Neural cell (in vitro differentiated cells): Measurements from ENCODE around the gene SEC61B. TPM values are rescaled to one million over a fixed set of nuclear protein-coding genes. Genes with fewer than 3 reads are reported as not detected.

ENCODE experiments used
- H2AFZ ChIP-seq: fragments of 200-600, 300-800 bp; sonication (generic), shearing (Covaris generic); 2 replicates; pipeline ENCODE4 v1.6.0; 2014; ENCODE audit warnings: low read depth, mild to moderate bottlenecking, antibody characterized with exemption, low read length, moderate library complexity
- H3F3A ChIP-seq: fragments of 200-600 bp; shearing (Covaris generic); 2 replicates; pipeline ENCODE4 v1.6.1; 2016; ENCODE audit warnings: mild to moderate bottlenecking, moderate library complexity, mixed read lengths, antibody characterized with exemption, low read length; ENCODE audit not compliant: insufficient read depth, poor library complexity, severe bottlenecking
- H3K27ac ChIP-seq: fragments of 200-600, 300-800 bp; sonication (generic), shearing (Covaris generic); 2 replicates; pipeline ENCODE4 v1.5.1; 2014; ENCODE audit warnings: mild to moderate bottlenecking, low read length, moderate library complexity
- H3K27me3 ChIP-seq: fragments of 300-800, 200-600 bp; sonication (generic), shearing (Covaris generic); 2 replicates; pipeline ENCODE4 v1.6.0; 2014; ENCODE audit warnings: mild to moderate bottlenecking, low read depth, low read length, moderate library complexity; ENCODE audit not compliant: insufficient read depth
- H3K36me3 ChIP-seq: fragments of 300-800, 200-600 bp; sonication (generic), shearing (Covaris generic); 2 replicates; pipeline ENCODE4 v1.5.1; 2014; ENCODE audit warnings: mild to moderate bottlenecking, antibody characterized with exemption, low read length, moderate library complexity; ENCODE audit not compliant: insufficient read depth
- H3K4me2 ChIP-seq: fragments of 300-800, 200-600 bp; sonication (generic), shearing (Covaris generic); 2 replicates; pipeline ENCODE4 v1.6.0; 2014; ENCODE audit warnings: mild to moderate bottlenecking, low read length
- H3K4me3 ChIP-seq: fragments of 300-800, 200-600 bp; sonication (generic), shearing (Covaris generic); 2 replicates; pipeline ENCODE4 v1.5.1; 2014; ENCODE audit warnings: mild to moderate bottlenecking, low read length, moderate library complexity
- H3K79me2 ChIP-seq: fragments of 200-600 bp; shearing (Covaris generic); replicated peaks from 2 replicates; pipeline ENCODE4 v1.6.0; 2014; ENCODE audit warnings: mild to moderate bottlenecking, low read length, moderate library complexity; ENCODE audit not compliant: insufficient read depth
- H3K9ac ChIP-seq: fragments of 300-800, 200-600 bp; sonication (generic), shearing (Covaris generic); 2 replicates; pipeline ENCODE4 v1.6.1; 2016; ENCODE audit warnings: mild to moderate bottlenecking, low read length, mixed read lengths
- H3K9me2 ChIP-seq: fragments of 200-600 bp; shearing (Covaris generic); 2 replicates; pipeline ENCODE4 v1.6.1; 2016; ENCODE audit warnings: mild to moderate bottlenecking, low read length, mixed read lengths; ENCODE audit not compliant: insufficient read depth
- H3K9me3 ChIP-seq: fragments of 200-600, 300-800 bp; sonication (generic), shearing (Covaris generic); 2 replicates; pipeline ENCODE4 v1.6.1; 2016; ENCODE audit warnings: mild to moderate bottlenecking, mixed run types, low read length, moderate library complexity, mixed read lengths
- H4K20me1 ChIP-seq: fragments of 200-600 bp; shearing (Covaris generic); 2 replicates; pipeline ENCODE4 v1.6.1; 2016; ENCODE audit warnings: mild to moderate bottlenecking, mixed run types; ENCODE audit not compliant: insufficient read depth
- CTCF ChIP-seq: fragments of 450-650 bp; IDR thresholded peaks from 2 replicates; pipeline ENCODE4 v1.5.1; 2014; ENCODE audit warnings: antibody characterized with exemption, mild to moderate bottlenecking, moderate library complexity; ENCODE audit not compliant: poor library complexity, severe bottlenecking
- EP300 ChIP-seq: fragments of 450-650 bp; conservative IDR thresholded peaks from 2 replicates; pipeline ENCODE4 v1.6.1; 2014; ENCODE audit warnings: antibody characterized with exemption, mild to moderate bottlenecking, moderate library complexity; ENCODE audit not compliant: poor library complexity, severe bottlenecking
- EZH2 ChIP-seq: fragments of 200-600, 300-800 bp; shearing (Covaris generic), sonication (generic); IDR thresholded peaks from 2 replicates; pipeline ENCODE4 v1.6.1; 2014; ENCODE audit warnings: antibody characterized with exemption, low read length, borderline replicate concordance, mild to moderate bottlenecking; ENCODE audit not compliant: insufficient read depth, poor library complexity, severe bottlenecking
- MXI1 ChIP-seq: fragments of 450-650 bp; conservative IDR thresholded peaks from 2 replicates; pipeline ENCODE4 v1.6.1; 2014; ENCODE audit warnings: antibody characterized with exemption, mild to moderate bottlenecking; ENCODE audit not compliant: poor library complexity, severe bottlenecking
- POLR2AphosphoS5 ChIP-seq: IDR thresholded peaks from 2 replicates; pipeline ENCODE4 v1.6.1; 2012
- RAD21 ChIP-seq: fragments of 450-650 bp; conservative IDR thresholded peaks from 2 replicates; pipeline ENCODE4 v1.6.1; 2014; ENCODE audit warnings: antibody characterized with exemption, mild to moderate bottlenecking, moderate library complexity
- SMC3 ChIP-seq: fragments of 450-650 bp; conservative IDR thresholded peaks from 2 replicates; pipeline ENCODE4 v1.6.1; 2014; ENCODE audit warnings: antibody characterized with exemption, mild to moderate bottlenecking, moderate library complexity; ENCODE audit not compliant: poor library complexity
- TAF1 ChIP-seq: IDR thresholded peaks from 2 replicates; pipeline ENCODE4 v1.6.1; 2012; ENCODE audit warnings: low read depth
- polyA plus RNA-seq: library from polyadenylated mRNA; depleted of rRNA; stranded (reverse); fragments of >200 nt; gene quantifications from 2 replicates; pipeline ENCODE4 v1.2.3, GENCODE V29; 2014
- TF ChIP-seq, protein P1 (sequence below): IDR thresholded peaks from 2 replicates; pipeline ENCODE4 v1.6.1; 2012; ENCODE audit warnings: borderline replicate concordance

SEC61B gene
- polyA plus RNA-seq, 1 donor from 2014 or later, result 203 TPM

GRCh38 chr9:99210572-99210971 is 11.5 kb upstream of the SEC61B start:
- H3K4me3 ChIP-seq, result no peak overlapping the region
- no peak overlapping the region for H3K9ac ChIP-seq
- H3K9me2 ChIP-seq, result no peaks in the 10 kb centered on the region
- no peaks in the 10 kb centered on the region for H4K20me1 ChIP-seq
- no peak overlapping the region for H2AFZ ChIP-seq
- H3K27ac ChIP-seq, result no peak overlapping the region
- no peaks in the 10 kb centered on the region for H3K9me3 ChIP-seq
- TF ChIP-seq RAD21 (no peak), EP300 (no peak), POLR2AphosphoS5 (no peak), SMC3 (no peak), EZH2 (no peak), MXI1 (no peak), CTCF (no peak), TAF1 (no peak)
- TF ChIP-seq, protein P1, sequence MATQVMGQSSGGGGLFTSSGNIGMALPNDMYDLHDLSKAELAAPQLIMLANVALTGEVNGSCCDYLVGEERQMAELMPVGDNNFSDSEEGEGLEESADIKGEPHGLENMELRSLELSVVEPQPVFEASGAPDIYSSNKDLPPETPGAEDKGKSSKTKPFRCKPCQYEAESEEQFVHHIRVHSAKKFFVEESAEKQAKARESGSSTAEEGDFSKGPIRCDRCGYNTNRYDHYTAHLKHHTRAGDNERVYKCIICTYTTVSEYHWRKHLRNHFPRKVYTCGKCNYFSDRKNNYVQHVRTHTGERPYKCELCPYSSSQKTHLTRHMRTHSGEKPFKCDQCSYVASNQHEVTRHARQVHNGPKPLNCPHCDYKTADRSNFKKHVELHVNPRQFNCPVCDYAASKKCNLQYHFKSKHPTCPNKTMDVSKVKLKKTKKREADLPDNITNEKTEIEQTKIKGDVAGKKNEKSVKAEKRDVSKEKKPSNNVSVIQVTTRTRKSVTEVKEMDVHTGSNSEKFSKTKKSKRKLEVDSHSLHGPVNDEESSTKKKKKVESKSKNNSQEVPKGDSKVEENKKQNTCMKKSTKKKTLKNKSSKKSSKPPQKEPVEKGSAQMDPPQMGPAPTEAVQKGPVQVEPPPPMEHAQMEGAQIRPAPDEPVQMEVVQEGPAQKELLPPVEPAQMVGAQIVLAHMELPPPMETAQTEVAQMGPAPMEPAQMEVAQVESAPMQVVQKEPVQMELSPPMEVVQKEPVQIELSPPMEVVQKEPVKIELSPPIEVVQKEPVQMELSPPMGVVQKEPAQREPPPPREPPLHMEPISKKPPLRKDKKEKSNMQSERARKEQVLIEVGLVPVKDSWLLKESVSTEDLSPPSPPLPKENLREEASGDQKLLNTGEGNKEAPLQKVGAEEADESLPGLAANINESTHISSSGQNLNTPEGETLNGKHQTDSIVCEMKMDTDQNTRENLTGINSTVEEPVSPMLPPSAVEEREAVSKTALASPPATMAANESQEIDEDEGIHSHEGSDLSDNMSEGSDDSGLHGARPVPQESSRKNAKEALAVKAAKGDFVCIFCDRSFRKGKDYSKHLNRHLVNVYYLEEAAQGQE, result no peak
- H3K79me2 ChIP-seq, result no peaks in the 10 kb centered on the region
- no peaks in the 10 kb centered on the region for H3F3A ChIP-seq
- no peaks in the 10 kb centered on the region for H3K27me3 ChIP-seq
- H3K4me2 ChIP-seq, result no peak overlapping the region
- H3K36me3 ChIP-seq, result peaks cover 4% of the 10 kb centered on the region

DNA sequence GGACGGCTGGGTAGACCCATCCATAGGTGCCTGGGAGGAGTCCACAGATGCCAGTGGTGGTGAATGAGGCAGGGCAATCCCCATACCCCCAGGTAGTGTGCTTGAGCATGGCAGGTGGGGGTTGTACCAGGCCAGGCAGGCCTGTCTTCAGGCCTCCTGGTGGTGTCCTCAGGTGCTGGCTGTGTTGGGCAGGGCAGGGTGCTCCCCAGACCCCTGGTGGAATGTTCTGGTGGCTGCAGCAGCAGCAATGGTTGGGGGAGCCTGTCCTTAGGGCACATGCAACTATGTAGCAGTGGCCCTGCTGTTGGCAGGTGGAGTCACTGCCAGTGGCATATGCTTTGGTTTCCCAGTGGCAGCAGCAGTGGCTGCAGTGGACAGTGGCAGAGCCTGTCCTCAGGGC is 10.3 kb upstream of the SEC61B start:
- Histone ChIP-seq H4K20me1 (no peaks in the 10 kb centered on the region), H3K27ac (no peak overlapping the region), H3K9ac (no peak overlapping the region), H3K36me3 (peaks cover 4% of the 10 kb centered on the region), H2AFZ (no peak overlapping the region), H3K27me3 (no peaks in the 10 kb centered on the region), H3K9me2 (no peaks in the 10 kb centered on the region), H3K4me3 (no peak overlapping the region), H3K9me3 (no peaks in the 10 kb centered on the region), H3K79me2 (no peaks in the 10 kb centered on the region), H3K4me2 (no peak overlapping the region), H3F3A (no peaks in the 10 kb centered on the region)
- no peak for TF ChIP-seq EP300
- TF ChIP-seq MXI1, result no peak
- no peak for TF ChIP-seq CTCF
